Fibroblast of mammary gland (primary cell): Measurements from ENCODE around the gene ERG.

Experiments used
- DNase-seq: peaks from one replicate; pipeline ENCODE4 v3.0.0-alpha.2; 2010; ENCODE audit warnings: low read depth
- H3K4me3 ChIP-seq: 2 replicates; pipeline ENCODE4 v1.5.1; 2011; ENCODE audit warnings: low read depth, mild to moderate bottlenecking, low read length, moderate library complexity; ENCODE audit not compliant: control insufficient read depth
- CTCF ChIP-seq: conservative IDR thresholded peaks from 2 replicates; pipeline ENCODE4 v1.5.1; 2011; ENCODE audit warnings: low read depth, low read length, inconsistent platforms; ENCODE audit not compliant: control insufficient read depth, insufficient read depth

ERG gene

GRCh38 chr21:38404177-38404576 is 94.1 kb downstream of the ERG start:
- TF ChIP-seq CTCF = no peak
- no peak for DNase-seq
- H3K4me3 ChIP-seq = no peak overlapping the region

GRCh38 chr21:38402795-38403194 is 95.5 kb downstream of the ERG start:
- no peak for DNase-seq
- H3K4me3 ChIP-seq = no peak overlapping the region
- TF ChIP-seq CTCF = no peak

GRCh38 chr21:38402291-38402690 is 96.0 kb downstream of the ERG start:
- no peak overlapping the region for H3K4me3 ChIP-seq
- no peak for DNase-seq
- no peak for TF ChIP-seq CTCF

GRCh38 chr21:38401191-38401926 is 96.9 kb downstream of the ERG start:
- H3K4me3 ChIP-seq = no peak overlapping the region
- DNase-seq = no peak
- TF ChIP-seq CTCF = no peak

- DNase-seq = no peak
- H3K4me3 ChIP-seq = no peak overlapping the region
- TF ChIP-seq CTCF = no peak
These were observed 97.9 kb downstream of the ERG start for GRCh38 chr21:38400195-38400919.

- H3K4me3 ChIP-seq = no peak overlapping the region
- DNase-seq = no peak
- TF ChIP-seq CTCF = no peak
These were observed 99.2 kb downstream of the ERG start for GRCh38 chr21:38399103-38399502.

- no peak for TF ChIP-seq CTCF
- no peak overlapping the region for H3K4me3 ChIP-seq
- no peak for DNase-seq
These were observed 102.0 kb downstream of the ERG start for GRCh38 chr21:38396325-38396724.
